Measurements from ENCODE around the gene MT1A.

The MT1A gene

DNA sequence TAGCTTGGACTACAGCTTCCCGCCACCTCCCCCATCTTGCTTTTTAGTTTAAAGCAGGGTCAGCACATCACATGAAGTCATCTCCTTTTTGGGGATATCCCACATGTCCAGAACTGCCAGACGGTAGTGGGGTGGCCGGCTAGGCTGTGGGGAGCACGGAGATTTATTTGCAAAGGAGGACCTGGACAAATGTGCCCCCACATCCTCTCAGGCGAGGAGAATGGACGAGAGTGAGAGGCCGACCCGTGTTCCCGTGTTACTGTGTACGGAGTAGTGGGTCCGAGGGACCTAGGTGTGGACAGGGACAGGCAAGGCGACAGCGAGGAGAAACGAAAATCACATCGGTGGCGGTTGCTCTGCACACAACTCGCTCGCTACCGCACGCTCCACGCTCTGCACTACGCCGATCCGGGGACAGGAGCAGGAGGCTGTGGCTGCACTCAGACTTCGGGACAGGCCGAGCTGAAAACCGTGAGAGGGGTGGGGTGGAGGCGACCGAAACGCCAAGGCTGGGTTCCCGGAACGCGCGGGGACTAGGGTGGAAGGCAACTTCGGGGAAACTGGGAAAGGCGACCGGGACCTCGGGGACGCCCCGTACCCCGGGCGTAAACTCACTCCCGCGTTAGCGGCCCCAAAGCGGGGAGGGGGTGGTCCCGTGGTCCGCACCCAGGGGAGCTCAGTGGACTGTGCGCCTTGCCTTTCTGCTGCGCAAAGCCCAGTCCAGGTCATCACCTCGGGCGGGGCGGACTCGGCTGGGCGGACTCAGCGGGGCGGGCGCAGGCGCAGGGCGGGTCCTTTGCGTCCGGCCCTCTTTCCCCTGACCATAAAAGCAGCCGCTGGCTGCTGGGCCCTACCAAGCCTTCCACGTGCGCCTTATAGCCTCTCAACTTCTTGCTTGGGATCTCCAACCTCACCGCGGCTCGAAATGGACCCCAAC lies at the start of gene MT1A:
MT1A (plus strand) TSS at position 853 of the 937 bp plus-strand sequence; CDS start at position 926, 73 bp downstream.
- TF ChIP-seq POLR2A (IDR thresholded peaks at IDR 0.05; ENCODE audit: low read length): no peak
- no peak for TF ChIP-seq GATA1 (IDR thresholded peaks at IDR 0.05; ENCODE audit: low read depth, low read length)
- DNase-seq: no peak

DNA sequence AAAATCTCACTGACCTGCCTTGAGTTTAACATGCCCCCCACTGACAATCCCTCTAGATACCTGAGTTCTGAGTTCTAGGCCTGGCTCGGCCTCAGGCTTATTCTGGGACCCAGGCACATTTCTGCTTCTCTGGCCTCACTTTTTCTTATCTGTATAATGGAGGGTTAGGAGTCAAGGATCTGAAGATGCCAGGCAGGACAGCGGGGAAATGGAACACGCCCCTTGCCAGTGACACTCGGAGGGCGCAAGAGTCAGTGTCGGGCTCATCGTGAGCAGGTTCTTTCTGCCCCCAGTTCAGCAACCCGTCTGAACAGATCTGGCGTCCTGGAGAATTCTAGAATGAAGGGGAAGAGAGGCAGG lies 49.7 kb upstream of the MT1A start:
- DNase-seq: no peak
- no peak for TF ChIP-seq POLR2A (IDR thresholded peaks at IDR 0.05; ENCODE audit: low read length)

DNA sequence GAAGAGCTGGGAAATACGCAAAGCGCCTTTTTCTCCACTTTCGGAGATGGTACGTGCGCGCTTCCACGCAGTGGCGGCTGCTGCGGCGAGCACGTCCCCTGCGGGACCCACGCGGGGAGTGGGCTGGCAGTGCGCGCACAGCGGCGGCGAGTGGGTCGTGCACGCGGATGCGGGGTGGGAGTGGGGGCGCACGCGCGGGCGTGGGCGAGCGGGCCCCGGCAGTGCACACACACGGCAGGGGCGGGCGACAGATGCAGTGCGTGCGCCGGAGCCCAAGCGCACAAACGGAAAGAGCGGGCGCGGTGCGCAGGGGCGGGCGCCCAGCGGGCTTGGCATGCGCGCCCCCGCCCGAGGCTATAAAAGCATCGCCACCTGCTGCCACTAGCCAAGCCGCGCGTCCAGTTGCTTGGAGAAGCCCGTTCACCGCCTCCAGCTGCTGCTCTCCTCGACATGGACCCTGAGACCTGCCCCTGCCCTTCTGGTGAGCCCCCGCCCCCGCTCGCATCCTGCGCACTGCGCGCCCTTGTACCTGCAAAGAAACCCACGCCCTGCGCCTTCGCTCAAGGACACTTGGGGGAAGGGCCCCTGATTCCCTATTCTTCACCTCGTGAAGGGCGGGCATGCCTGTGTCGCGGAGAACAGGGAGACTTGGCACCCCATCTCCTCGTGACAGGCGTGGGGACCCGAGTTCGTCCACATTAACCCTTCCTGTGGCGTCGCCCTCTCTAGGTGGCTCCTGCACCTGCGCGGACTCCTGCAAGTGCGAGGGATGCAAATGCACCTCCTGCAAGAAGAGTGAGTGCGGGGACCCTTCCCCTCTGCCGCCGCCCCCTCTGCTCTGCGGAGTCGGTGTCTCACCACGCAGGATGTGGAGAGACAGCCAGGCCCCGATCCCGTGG lies 49.1 kb upstream of the MT1A start, which contains the start of gene MT3:
MT3 (plus strand) TSS at position 388 of the 899 bp plus-strand sequence; CDS start at position 451, 63 bp downstream.
- no peak for DNase-seq
- TF ChIP-seq POLR2A (IDR thresholded peaks at IDR 0.05; ENCODE audit: low read length) (no peak), GATA1 (IDR thresholded peaks at IDR 0.05; ENCODE audit: low read depth, low read length) (no peak)

DNA sequence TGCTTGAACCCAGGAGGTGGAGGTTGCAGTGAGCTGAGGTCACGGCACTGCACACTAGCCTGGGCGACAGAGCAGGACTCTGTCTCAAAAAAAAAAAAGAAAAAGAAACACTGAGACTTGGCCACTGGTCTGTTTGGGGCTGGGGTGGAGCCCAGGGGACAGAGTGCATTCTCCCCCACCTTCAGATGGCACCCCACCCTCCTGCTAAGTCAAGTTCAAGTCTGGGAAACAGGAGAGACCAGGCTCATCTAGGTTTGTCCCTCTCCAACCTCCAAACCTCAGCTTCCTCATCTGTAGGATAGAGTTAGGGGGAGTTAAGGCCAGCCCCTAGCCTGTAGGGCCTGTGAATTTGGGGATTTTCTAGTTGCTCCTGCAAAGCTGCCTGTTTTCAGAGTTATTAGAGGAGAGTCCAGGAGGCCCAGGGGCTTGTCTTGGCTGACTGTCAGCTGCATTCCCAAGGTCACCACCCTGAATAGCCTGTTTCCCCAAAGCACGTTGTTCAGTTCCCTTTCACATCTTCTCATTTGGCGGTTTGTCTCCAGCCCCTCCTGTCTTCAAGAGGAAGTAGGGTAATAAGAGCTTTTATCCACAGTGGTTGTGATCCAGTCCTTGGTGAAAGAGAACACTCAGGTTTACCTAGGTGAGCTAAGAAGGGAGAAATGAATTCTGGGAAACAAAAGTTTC lies 46.9 kb upstream of the MT1A start:
- no peak for DNase-seq
- no peak for TF ChIP-seq POLR2A (IDR thresholded peaks at IDR 0.05; ENCODE audit: low read length)
- no peak for TF ChIP-seq GATA1 (IDR thresholded peaks at IDR 0.05; ENCODE audit: low read depth, low read length)

DNA sequence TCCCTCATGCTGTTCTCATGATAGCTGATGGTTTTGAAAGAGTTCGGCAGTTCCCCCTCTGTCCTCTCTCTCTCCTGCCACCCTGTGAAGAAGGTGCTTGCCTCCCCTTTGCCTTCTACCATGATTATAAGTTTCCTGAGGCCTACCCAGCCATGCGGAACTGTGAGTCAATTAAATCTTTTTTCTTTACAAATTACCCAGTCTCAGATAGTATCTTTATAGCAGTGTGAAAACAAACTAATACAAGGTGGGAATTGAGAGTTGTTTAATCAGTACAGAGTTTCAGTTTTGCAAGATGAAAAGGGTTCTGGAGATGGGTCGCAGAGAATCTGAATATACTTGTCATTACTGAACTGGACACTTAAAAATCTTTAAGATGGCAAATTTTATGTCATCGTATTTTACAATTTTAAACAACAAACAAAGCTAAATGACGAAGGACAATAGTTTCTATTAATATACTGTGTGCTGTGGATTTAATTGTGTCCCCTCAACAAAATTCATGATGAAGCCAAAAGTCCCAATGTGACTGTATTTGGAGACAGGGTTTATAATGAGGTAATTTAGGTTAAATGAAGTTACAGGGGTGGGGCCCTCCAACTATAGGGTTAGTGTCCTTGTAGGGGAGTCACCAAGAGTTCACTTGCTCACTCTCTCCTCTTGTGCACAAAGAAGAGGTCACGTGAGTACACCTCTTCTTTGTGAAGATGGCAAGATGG lies 44.7 kb upstream of the MT1A start:
- TF ChIP-seq GATA1 (IDR thresholded peaks at IDR 0.05; ENCODE audit: low read depth, low read length) (no peak), POLR2A (IDR thresholded peaks at IDR 0.05; ENCODE audit: low read length) (no peak)
- DNase-seq: no peak

DNA sequence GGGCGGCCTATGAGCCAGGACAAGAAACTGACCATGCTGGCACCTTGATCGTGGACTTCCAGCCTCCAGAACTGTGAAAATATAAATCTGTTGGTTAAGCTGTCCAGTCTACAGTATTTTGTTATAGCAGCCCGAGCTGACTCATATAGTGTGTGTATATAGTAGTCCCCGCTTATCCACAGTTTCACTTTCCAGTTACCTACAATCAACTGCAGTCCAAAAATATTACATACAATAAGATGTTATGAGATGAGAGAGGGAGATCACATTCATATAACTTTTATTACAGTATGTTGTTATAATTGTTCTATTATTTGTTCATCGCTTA lies 44.2 kb upstream of the MT1A start:
- TF ChIP-seq GATA1 (IDR thresholded peaks at IDR 0.05; ENCODE audit: low read depth, low read length) (no peak), POLR2A (IDR thresholded peaks at IDR 0.05; ENCODE audit: low read length) (no peak)
- DNase-seq: no peak

DNA sequence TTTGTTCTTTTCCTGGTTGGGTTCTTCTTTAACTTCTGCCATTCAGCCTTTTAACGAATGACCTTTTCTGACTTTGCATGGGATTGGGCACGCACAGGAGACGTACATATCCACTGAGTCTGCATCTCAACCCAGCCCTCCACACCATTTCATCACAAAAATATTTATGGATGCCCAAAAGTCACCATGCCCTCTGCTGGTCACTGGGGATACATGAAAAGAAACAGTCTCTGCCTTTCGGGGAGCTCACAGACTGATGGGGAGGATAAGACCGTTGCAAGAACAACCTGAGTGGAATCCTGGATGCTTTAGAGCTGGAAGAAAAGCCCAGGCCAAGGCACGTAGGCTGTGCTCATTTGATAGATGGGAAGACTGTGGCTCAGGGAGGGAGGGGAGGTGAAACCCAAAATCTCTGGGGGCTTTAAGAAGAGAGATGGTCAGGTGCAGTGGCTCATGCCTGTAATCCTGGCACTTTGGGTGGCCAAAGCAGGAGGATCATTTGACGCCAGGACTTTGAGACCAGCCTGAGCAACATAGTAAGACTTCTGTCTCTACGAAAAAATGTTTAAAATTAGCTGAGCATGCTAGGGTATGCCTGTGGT lies 38.0 kb upstream of the MT1A start:
- TF ChIP-seq GATA1 (IDR thresholded peaks at IDR 0.05; ENCODE audit: low read depth, low read length) (no peak), POLR2A (IDR thresholded peaks at IDR 0.05; ENCODE audit: low read length) (no peak)
- DNase-seq: peak; percentile 48 to 58

DNA sequence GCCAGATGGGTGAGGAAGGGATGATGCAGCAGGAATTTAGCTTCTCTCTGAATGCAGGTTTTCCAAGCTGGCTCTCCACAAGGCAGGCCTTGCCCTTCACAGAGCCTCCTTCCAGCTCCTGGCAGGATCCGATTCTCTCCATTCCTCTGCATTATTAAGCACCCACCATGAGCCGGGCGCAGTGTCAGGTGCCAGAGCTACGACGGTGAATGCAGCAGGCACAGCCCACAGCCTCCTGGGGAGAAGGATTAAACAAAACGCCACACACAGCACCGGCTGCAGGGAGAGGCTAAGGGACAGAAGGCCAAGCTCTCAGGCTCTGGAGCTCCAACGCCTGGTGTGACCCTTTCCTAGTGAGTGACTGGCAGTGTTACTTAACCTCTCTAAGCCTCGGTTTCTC lies 37.1 kb upstream of the MT1A start:
- TF ChIP-seq POLR2A (IDR thresholded peaks at IDR 0.05; ENCODE audit: low read length) (no peak), GATA1 (IDR thresholded peaks at IDR 0.05; ENCODE audit: low read depth, low read length) (no peak)
- DNase-seq: no peak

DNA sequence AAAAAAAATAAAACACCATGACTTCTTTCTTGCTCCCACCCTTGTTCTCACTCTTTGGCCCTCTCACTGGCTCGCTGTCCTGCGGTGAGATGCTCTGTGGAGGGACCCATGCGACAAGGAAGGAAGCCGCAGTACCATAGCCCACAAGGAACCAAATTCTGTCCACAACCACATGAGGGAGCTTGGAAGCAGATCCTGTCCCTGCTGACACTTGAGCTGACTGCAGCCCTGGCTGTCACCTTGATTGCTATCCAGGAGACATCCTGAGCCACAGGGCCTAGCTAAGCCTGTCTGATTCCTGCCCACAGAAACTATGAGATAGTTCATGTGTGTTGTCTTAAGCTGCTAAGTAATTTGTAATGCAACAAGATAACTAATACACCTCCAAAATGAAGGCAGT lies 34.9 kb upstream of the MT1A start:
- peak; percentile 47 to 54 for DNase-seq
- TF ChIP-seq GATA1 (IDR thresholded peaks at IDR 0.05; ENCODE audit: low read depth, low read length) (no peak), POLR2A (IDR thresholded peaks at IDR 0.05; ENCODE audit: low read length) (no peak)

DNA sequence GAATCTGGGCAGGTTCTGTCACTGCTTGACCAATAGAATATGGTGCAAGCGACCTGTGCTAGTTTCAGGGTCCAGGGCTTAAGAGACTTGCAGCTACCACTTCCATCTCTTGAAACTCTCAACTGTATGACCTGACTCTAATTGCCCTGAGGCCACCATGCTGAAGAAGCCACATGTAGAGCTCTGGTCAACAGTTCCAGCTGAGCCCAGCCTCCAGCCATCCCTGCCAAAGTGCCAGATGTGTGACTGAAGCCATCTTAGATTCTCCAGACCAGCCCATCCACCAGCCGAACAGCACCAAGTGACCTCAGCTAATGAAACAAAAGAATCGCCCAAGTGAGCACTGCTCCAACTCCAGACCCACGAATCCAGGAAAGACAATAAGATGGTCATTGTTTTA lies 33.5 kb upstream of the MT1A start:
- DNase-seq: no peak
- TF ChIP-seq POLR2A (IDR thresholded peaks at IDR 0.05; ENCODE audit: low read length): no peak
- no peak for TF ChIP-seq GATA1 (IDR thresholded peaks at IDR 0.05; ENCODE audit: low read depth, low read length)

DNA sequence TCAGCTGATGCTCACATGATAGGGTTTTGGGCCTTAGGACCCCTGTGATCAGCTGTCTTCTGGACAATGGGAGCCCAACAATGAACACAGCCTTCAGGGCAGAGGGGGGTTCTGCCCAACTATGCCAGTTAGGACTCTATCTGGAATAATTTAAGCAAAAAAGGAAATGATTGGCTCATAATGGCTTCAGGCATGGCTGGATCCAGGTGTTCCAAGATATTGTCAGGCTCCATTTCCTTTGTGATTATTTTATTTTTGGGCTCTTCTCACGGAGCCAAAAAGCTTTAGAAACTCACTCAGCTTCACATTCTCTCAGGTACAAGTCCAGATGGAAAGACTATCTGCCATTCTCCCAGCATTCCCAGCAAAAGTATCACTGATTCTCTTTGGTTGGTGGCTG lies 33.0 kb upstream of the MT1A start:
- no peak for DNase-seq
- TF ChIP-seq POLR2A (IDR thresholded peaks at IDR 0.05; ENCODE audit: low read length): no peak
- no peak for TF ChIP-seq GATA1 (IDR thresholded peaks at IDR 0.05; ENCODE audit: low read depth, low read length)

DNA sequence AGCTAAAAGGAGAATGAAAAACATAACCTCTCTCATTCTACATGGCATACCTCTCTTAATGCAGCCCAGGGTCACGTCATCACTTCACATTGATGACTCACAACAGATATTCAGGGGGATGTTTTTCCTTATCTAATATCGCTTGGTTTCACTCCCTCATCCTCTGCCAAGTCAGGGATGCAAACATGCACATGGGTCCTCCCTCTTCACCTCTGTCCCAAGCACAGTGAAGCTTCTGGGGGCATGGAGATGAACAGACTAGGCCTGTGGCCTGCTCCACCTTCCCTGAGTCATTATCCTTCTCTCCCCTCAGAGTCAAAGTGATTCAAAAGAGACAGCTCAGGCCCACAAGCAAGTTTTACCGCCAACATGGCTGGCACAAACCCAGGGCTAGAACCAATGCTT lies 32.4 kb upstream of the MT1A start:
- TF ChIP-seq GATA1 (IDR thresholded peaks at IDR 0.05; ENCODE audit: low read depth, low read length) (no peak), POLR2A (IDR thresholded peaks at IDR 0.05; ENCODE audit: low read length) (no peak)
- DNase-seq: peak; percentile 27 to 52

Data from erythroblast (primary cell).